Activated B cell treated with CpG ODN at 0.5 μM for 24 hours (primary cell): ENCODE data around the gene SOAT1. TPM values are rescaled to one million over a fixed set of nuclear protein-coding genes. Genes with fewer than 3 reads are reported as not detected.

Experiments used
- ATAC-seq: fragments of 200-7000 bp; cut with Tn5 transposase; one replicate; pipeline ENCODE4 v1.10.0; 2021; ENCODE audit warnings: low read depth, mild to moderate bottlenecking, moderate library complexity
- CTCF ChIA-PET: fragments of 350-600 bp; sonication (Branson Sonifier 250); formaldehyde crosslinking; loops from one replicate; lab custom pipeline; 2021; ENCODE audit warnings: antibody characterized with exemption; lab: Charles Lee
- POLR2A ChIA-PET: fragments of 350-600 bp; sonication (Branson Sonifier 250); formaldehyde crosslinking; loops from one replicate; lab custom pipeline; 2021; ENCODE audit warnings: antibody characterized with exemption; lab: Charles Lee
- DNase-seq: peaks from one replicate; pipeline ENCODE4 v3.0.0; 2022
- H3K27ac Mint-ChIP-seq: one replicate; pipeline ENCODE4 v1.8.0; 2020; ENCODE audit warnings: mixed read lengths
- H3K27me3 Mint-ChIP-seq: one replicate; pipeline ENCODE4 v1.8.0; 2021; ENCODE audit warnings: mixed read lengths
- H3K36me3 Mint-ChIP-seq: one replicate; pipeline ENCODE4 v1.8.0; 2021; ENCODE audit warnings: low read depth, mixed read lengths
- H3K4me1 Mint-ChIP-seq: one replicate; pipeline ENCODE4 v1.8.0; 2021; ENCODE audit warnings: mixed read lengths
- H3K4me3 Mint-ChIP-seq: one replicate; pipeline ENCODE4 v1.8.0; 2020; ENCODE audit warnings: mild to moderate bottlenecking, mixed read lengths
- H3K9me3 Mint-ChIP-seq: one replicate; pipeline ENCODE4 v1.8.0; 2020; ENCODE audit warnings: mixed read lengths
- CTCF ChIP-seq: fragments of 200-600 bp; IDR thresholded peaks from one replicate; pipeline ENCODE4 v1.8.0; 2022; ENCODE audit warnings: antibody characterized with exemption, mild to moderate bottlenecking
- intact Hi-C: fragments of 100-400 bp; cut with micrococcal nuclease; formaldehyde crosslinking; loops from one replicate; pipeline ENCODE4 v1.15.1; 2024
- total RNA-seq: library from RNA; stranded (reverse); gene quantifications from 2 replicates; pipeline ENCODE4 v1.2.3, GENCODE V29; 2022

Gene SOAT1
- total RNA-seq, 1 donor from 2014 or later: 17.3 TPM

- Mint-ChIP-seq H3K4me1 (no peaks in the 10 kb centered on the region), H3K9me3 (peaks cover 8% of the 10 kb centered on the region), H3K27ac (no peak overlapping the region), H3K4me3 (no peak overlapping the region), H3K36me3 (peaks cover 2% of the 10 kb centered on the region), H3K27me3 (peaks cover 4% of the 10 kb centered on the region)
- ATAC-seq (no peak), DNase-seq (no peak)
- CTCF ChIA-PET: no interaction called here
- intact Hi-C loops: no loop called here
- no peak for TF ChIP-seq CTCF
- POLR2A ChIA-PET: no interaction called here
Measured at GRCh38 chr1:179278920-179279319, 14.7 kb upstream of the SOAT1 start.

DNA sequence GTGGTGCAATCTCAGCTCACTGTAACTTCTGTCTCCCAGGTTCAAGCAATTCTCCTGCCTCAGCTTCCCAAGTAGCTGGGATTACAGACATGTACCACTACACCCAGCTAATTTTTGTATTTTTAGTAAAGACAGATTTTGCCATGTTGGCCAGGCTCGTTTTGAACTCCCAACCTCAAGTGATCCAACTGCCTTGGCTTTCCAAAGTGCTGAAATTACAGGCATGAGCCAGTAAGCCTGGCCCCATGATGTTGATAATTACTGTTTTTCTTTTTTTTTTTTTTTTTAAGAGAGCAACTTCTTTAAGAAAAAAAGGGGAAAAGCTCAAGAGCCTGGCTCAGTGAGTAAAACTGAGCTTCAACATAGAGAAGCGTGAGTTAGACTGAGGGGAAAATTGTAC, 9.6 kb upstream of the SOAT1 start:
- ChIA-PET CTCF (no interaction called here), POLR2A (no interaction called here)
- intact Hi-C loops: no loop called here
- TF ChIP-seq CTCF: no peak
- Mint-ChIP-seq H3K9me3 (peaks cover 4% of the 10 kb centered on the region), H3K4me1 (no peaks in the 10 kb centered on the region), H3K36me3 (peaks cover under 1% of the 10 kb centered on the region), H3K27me3 (peaks cover 4% of the 10 kb centered on the region), H3K27ac (no peak overlapping the region), H3K4me3 (no peak overlapping the region)
- DNase-seq (no peak), ATAC-seq (no peak)

- ATAC-seq: no peak
- TF ChIP-seq CTCF: no peak
- Mint-ChIP-seq H3K9me3 (no peaks in the 10 kb centered on the region), H3K4me3 (no peak overlapping the region), H3K4me1 (peaks cover 4% of the 10 kb centered on the region), H3K27me3 (peaks cover 4% of the 10 kb centered on the region), H3K27ac (no peak overlapping the region), H3K36me3 (no peaks in the 10 kb centered on the region)
- no peak for DNase-seq
- ChIA-PET POLR2A (no interaction called here), CTCF (no interaction called here)
- intact Hi-C loops: no loop called here
Measured at GRCh38 chr1:179287946-179288345, 5.7 kb upstream of the SOAT1 start.

- no peak for DNase-seq
- H3K27me3 Mint-ChIP-seq: no peaks in the 10 kb centered on the region
- H3K27ac Mint-ChIP-seq: no peak overlapping the region
- no peak overlapping the region for H3K4me3 Mint-ChIP-seq
- POLR2A ChIA-PET: no interaction called here
- TF ChIP-seq CTCF: no peak
- no peaks in the 10 kb centered on the region for H3K9me3 Mint-ChIP-seq
- peaks cover 10% of the 10 kb centered on the region for H3K4me1 Mint-ChIP-seq
- no peak for ATAC-seq
- intact Hi-C loops: no loop called here
- H3K36me3 Mint-ChIP-seq: peaks cover 3% of the 10 kb centered on the region
- CTCF ChIA-PET: no interaction called here
Measured at GRCh38 chr1:179288977-179289376, 4.6 kb upstream of the SOAT1 start.

- POLR2A ChIA-PET: interaction anchor here (0.6 to 2.3 kb wide), 2 partner anchors 70 to 569 kb away, joined by 5 to 20 read pairs; partner anchors contain the start of gene AXDND1
Measured at GRCh38 chr1:179295164-179295755, 1.7 kb downstream of the SOAT1 start.

More at GRCh38 chr1:179295164-179295755, 1.7 kb downstream of the SOAT1 start:
- H3K27me3 Mint-ChIP-seq: no peaks in the 10 kb centered on the region
- peak overlapping the region; percentile 97 for H3K4me3 Mint-ChIP-seq
- TF ChIP-seq CTCF: no peak
- no peak for ATAC-seq
- no peaks in the 10 kb centered on the region for H3K9me3 Mint-ChIP-seq
- intact Hi-C loops: loop anchor here (10.0 kb wide), 1 partner anchor 660 kb away; the partner anchor contains the start of gene CEP350
- no peak for DNase-seq
- H3K4me1 Mint-ChIP-seq: peaks cover 55% of the 10 kb centered on the region
- H3K36me3 Mint-ChIP-seq: peaks cover 4% of the 10 kb centered on the region
- H3K27ac Mint-ChIP-seq: peak overlapping the region; percentile 5
- CTCF ChIA-PET: no interaction called here
